Measurements from ENCODE around the gene CDH22. TPM values are rescaled to one million over a fixed set of nuclear protein-coding genes. Genes with fewer than 3 reads are reported as not detected.

CDH22 gene
- total RNA-seq, 4 donors from 2014 or later: not detected

GRCh38 chr20:46265539-46265938 lies 42.8 kb downstream of the CDH22 start:
- DNase-seq: no peak
- no peaks in the 10 kb centered on the region for H3K9me3 ChIP-seq
- H3K27ac ChIP-seq: no peak overlapping the region
- H3K4me1 ChIP-seq: no peaks in the 10 kb centered on the region
- no peaks in the 10 kb centered on the region for H3K36me3 ChIP-seq
- H3K27me3 ChIP-seq: no peaks in the 10 kb centered on the region
- H3K4me3 ChIP-seq: no peak overlapping the region
- TF ChIP-seq CTCF (IDR thresholded peaks at IDR 0.05) (no peak), POLR2A (IDR thresholded peaks at IDR 0.05) (no peak)

DNA sequence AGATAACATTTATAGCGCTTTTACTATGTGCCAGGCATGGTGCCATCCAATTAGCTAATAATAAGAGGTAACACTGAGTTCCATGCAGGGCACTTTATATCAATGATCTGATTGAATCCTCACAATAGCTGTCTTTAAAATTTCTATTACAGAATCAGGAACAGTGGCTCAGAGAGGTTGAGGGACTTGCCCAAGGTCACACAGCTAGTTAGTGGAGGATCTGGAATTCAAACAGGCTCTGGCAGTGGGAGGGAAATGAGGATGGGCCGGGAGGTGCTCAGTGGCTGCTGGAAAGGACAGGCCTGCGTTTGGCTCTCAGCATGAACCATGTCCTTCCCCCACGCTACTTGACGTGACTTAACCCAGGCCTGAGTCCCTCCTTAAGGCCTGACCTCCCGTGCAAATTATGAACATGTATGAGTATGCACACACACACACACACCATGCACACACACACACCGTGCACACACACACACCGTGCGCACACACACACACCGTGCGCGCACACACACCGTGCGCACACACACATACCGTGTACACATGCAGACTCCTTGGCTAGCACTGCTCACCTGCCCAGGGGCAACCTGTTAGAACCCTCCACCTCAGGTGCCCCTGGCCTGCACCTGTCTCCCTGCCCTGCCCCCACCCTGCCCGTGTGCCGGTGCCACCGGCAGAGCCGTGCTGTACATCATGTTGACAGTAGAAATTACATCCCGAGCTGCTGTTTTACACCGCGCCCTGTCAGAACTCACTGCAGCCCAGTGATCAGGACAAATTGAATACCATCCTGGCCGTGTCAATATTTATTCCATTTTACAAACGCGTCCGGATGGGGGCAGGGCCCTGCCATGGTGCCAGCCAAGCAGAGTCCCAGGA lies 43.7 kb downstream of the CDH22 start:
- DNase-seq: no peak
- H3K27ac ChIP-seq: no peak overlapping the region
- no peak for TF ChIP-seq POLR2A (IDR thresholded peaks at IDR 0.05)
- TF ChIP-seq CTCF (IDR thresholded peaks at IDR 0.05): no peak
- no peaks in the 10 kb centered on the region for H3K4me1 ChIP-seq
- H3K36me3 ChIP-seq: no peaks in the 10 kb centered on the region
- no peaks in the 10 kb centered on the region for H3K9me3 ChIP-seq
- H3K27me3 ChIP-seq: no peaks in the 10 kb centered on the region
- no peak overlapping the region for H3K4me3 ChIP-seq

- Histone ChIP-seq H3K4me3 (no peak overlapping the region), H3K36me3 (no peaks in the 10 kb centered on the region), H3K4me1 (no peaks in the 10 kb centered on the region), H3K27me3 (no peaks in the 10 kb centered on the region), H3K27ac (no peak overlapping the region), H3K9me3 (no peaks in the 10 kb centered on the region)
- TF ChIP-seq CTCF (IDR thresholded peaks at IDR 0.05) (no peak), POLR2A (IDR thresholded peaks at IDR 0.05) (no peak)
- no peak for DNase-seq
Observed at GRCh38 chr20:46261456-46262253, 46.6 kb downstream of the CDH22 start.

GRCh38 chr20:46260936-46261454 lies 47.3 kb downstream of the CDH22 start:
- no peak overlapping the region for H3K4me3 ChIP-seq

DNA sequence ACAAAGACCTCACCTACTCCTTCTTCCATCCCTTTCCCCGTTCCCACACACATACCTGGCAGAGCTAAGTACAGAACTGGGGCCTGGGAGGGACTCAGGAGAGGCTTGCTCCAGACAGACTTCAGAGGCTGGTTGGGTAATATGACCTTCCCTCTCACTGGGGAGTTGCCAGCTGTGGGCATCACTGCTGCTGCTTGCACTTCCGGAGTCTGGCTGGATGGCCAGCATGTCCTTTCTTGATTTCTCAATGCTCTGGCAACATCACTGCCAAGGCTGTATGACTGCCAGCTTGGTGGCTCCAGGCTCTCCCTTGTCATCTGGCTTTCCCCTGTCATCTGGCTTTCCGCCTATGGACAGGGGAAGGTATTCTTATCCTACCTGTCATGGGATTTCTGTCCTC lies 47.8 kb downstream of the CDH22 start:
- no peaks in the 10 kb centered on the region for H3K27me3 ChIP-seq
- no peaks in the 10 kb centered on the region for H3K36me3 ChIP-seq
- H3K9me3 ChIP-seq: no peaks in the 10 kb centered on the region
- no peak overlapping the region for H3K27ac ChIP-seq
- DNase-seq: no peak
- TF ChIP-seq CTCF (IDR thresholded peaks at IDR 0.05): no peak
- TF ChIP-seq POLR2A (IDR thresholded peaks at IDR 0.05): no peak
- no peak overlapping the region for H3K4me3 ChIP-seq
- H3K4me1 ChIP-seq: no peaks in the 10 kb centered on the region

More at GRCh38 chr20:46260936-46261454, 47.3 kb downstream of the CDH22 start:
- Histone ChIP-seq H3K9me3 (no peaks in the 10 kb centered on the region), H3K27ac (no peak overlapping the region), H3K4me1 (no peaks in the 10 kb centered on the region), H3K36me3 (no peaks in the 10 kb centered on the region), H3K27me3 (no peaks in the 10 kb centered on the region)
- TF ChIP-seq CTCF (IDR thresholded peaks at IDR 0.05) (no peak), POLR2A (IDR thresholded peaks at IDR 0.05) (no peak)
- no peak for DNase-seq
